ENCODE results near the gene COL6A6. TPM values are rescaled to one million over a fixed set of nuclear protein-coding genes. Genes with fewer than 3 reads are reported as not detected.
"Not testable (repeated sequence)": the region's sequence is repeated elsewhere in the genome, so short reads cannot be mapped to it uniquely, and the experiment has no call there.

COL6A6 gene
- total RNA-seq, 1 donor from 2014 or later, result not detected

DNA sequence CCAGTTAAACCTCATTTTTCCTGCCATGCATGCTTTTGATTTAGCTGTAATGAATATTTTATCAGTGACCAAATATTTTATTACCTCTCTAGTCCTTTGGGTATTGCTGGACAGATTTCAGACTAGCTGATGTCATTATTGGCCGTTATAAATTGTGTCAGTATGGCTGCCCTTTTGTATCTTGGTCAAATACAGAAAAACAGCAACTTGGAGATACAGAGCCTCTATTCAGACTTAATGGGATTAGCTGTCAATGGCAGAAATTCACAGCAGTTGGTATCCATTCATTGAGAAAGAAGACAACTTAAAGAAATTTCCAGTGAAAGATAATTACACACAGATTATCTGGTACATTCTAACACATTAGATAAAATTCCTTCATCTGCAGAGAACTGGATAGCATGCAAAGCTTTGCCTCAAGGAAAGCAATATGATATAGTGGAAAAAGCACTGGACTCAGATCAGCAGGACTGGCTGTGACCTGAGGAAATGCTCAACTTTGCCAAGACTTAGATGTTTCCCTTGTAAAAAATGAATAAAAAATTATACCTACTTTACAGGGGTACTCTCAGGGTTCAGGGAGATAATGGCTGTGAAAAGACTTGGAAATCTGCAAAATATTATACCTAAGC lies 20.8 kb downstream of the COL6A6 start:
- DNase-seq (ENCODE audit: low read depth), result no peak

DNA sequence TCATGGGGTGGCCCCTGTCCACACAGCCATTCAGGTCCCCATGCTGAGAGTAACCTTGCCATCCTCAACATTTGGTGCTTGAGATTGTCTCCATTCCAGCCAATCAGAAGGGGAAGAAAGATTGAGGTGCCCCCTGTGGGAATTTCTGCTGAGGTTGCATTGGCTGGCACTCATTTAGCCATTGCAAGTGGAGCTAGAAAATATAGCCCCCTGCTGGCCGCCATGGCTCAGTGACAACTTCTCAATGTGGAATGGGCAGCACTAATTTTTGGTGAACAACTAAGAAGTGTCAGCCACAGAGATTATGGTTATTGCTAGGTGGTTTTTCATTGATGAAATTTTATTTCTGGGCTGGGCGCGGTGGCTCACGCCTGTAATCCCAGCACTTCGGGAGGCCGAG lies 22.0 kb downstream of the COL6A6 start:
- DNase-seq (ENCODE audit: low read depth), result peak; percentile 21

DNA sequence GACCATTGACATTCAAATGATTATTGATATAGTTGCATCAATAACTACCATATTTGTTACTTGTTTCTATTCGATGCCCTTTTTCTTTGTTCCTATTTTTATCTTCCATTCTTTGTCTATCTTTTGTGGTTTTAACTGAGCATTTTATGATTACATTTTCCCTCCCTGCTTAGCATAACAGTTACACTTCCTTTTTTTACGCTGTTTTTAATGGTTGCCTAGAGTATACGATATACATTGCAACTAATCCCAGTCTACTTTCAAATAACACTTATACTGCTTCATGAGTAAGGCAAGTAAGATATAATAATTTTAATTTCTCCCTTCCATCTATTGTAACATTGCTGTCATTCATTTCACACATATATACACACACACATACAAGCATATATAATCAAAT lies 26.3 kb downstream of the COL6A6 start:
- DNase-seq (ENCODE audit: low read depth), result no peak

DNA sequence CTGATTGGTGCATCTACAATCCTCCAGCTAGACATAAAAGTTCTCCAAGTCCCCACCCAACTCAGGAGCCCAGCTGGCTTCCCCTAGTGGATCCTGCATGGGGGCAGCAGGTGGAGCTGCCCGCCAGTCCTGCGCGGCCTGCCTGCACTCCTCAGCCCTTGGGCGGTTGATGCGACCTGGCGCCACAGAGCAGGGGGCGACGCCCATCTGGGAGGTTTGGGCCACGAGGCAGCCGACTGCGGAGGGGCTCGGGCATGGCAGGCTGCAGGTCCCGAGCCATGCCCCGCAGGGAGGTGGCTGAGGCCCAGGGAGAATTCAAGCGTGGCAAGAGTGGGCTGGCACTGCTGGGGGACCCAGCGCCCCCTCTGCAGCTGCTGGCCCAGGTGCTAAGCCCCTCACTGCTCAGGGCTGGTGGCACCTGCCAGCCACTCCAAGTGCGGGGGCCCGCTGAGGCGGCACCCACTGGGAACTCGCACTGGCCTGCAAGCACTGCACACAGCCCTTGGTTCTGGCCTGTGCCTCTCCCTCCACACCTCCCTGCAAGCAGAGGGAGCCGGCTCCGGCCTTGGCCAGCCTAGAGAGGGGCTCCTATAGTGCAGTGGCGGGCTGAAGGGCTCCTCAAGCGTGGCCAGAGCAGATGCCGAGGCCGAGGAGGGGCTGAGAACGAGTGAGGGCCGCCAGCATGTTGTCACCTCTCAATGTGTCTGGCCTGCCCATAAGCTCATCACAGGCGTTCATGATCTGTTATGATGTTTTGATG lies 30.1 kb downstream of the COL6A6 start:
- DNase-seq (ENCODE audit: low read depth), result no peak

DNA sequence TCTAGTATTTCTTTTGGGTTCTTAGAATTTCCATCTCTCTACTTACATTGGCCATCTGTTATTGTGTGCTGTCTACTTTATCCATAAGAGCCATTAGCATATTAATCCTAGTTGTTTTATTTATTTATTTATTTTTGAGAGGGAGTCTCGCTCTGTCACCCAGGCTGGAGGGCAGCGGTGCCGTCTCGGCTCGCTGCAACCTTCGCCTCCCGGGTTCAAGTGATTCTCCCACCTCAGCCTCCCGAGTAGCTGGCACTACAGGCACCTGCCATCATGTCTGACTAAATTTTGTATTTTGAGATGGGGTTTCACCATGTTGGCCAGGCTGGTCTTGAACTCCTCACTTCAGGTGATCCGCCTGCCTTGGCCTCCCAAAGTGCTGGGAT lies 30.7 kb downstream of the COL6A6 start:
- not testable (repeated sequence) for DNase-seq (ENCODE audit: low read depth)

DNA sequence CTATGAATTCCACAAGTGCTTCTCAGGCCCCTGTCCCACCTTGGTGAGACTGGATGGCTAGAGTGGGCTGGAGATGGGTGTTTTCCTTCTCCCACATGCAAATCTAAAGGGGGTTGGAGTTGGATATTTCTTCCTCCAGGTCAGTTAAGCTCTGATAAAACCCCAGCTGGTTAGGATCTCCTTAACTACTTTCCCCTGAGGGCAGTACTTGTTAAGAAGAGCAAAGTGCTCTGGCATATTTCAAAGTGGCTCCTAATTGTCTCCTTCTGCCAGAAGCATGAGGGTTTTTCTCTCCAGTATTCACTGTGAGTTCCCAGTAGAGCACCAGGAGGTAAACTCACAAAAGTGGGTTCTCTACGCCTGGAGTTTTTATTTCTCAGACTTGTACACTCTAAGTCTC lies 31.4 kb downstream of the COL6A6 start:
- no peak for DNase-seq (ENCODE audit: low read depth)

DNA sequence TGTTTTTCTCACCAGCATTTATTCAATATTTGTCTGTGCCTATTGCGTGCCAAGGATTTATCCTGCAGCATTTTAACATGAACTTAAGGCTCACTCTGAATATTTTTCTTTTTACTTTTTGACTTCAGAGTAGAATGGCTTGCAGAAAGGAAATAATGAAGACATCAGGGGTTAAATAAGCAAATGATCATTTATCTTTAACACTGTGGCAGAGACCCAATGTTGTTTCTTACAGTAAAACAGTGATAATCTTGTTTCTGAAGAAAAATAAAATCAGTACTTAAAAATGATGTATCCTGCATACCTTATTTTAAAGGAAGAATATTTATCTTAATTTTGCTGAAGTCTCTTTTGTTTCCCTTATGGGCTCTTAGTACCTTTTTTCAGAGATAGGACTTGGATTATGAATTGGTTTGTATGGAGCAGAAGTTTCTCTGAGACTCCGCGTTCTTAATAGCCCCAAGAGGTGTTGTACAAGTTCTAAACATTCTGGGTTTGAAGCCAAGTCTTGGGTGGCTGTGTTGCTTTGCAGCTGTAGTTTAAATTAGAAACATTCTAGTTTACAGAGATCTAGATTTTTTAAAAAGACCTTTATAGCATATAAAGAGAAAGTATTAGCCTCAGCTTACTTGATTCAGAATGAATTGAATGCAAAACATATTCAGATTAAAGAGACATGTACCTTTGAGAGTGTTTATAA lies 40.5 kb downstream of the COL6A6 start:
- no peak for DNase-seq (ENCODE audit: low read depth)

DNA sequence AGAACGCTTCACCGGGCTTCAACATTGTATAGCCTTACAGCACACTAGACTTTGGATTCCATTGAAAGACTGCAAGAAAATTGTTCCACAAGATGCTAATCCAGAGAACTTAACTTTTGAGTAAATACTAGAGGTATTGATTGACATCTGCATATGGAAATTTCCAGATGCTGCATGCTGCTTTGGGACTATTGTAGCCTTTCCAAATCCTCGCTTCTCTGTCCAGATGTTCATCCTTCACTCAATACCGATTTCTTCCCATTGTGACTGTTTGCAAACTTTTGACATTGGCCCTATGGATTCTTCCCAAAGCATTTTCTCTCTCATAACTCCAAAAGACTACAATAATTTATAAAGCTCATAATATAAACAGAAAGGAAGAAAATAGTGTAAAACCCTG lies 41.4 kb downstream of the COL6A6 start:
- DNase-seq (ENCODE audit: low read depth), result no peak

DNA sequence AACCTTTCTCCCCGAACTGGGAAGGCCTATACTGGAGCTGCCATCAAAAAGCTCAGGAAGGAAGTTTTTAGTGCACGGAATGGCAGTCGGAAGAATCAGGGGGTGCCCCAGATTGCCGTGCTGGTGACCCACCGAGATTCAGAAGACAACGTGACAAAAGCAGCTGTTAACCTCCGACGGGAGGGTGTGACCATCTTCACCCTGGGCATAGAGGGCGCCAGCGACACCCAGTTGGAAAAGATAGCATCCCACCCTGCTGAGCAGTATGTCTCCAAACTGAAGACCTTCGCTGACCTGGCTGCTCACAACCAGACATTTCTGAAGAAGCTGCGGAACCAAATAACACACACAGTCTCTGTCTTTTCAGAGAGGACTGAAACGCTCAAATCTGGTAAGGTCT lies 48.2 kb downstream of the COL6A6 start:
- no peak for DNase-seq (ENCODE audit: low read depth)

Other genes starting within 250 kb of the COL6A6 start
- gene COL6A5, start 171.5 kb upstream of the COL6A6 start, total RNA-seq, result under 0.01 TPM in 1 of 2 replicates, not detected in the other
- gene PIK3R4, start 229.7 kb downstream of the COL6A6 start, total RNA-seq, result 20.5 and 40.9 TPM in 2 replicates

Data from renal cortical epithelial cell (primary cell).